HEK293 (cell line): Measurements from ENCODE around the gene ZNF329.
A peak's percentile ranks its signal among the peaks of the same experiment; 100 is the strongest.

Experiments used
- CTCF ChIP-seq: fragments of 450-650 bp; formaldehyde crosslinking; IDR thresholded peaks from 2 replicates; pipeline ENCODE4 v1.5.1; 2016; ENCODE audit warnings: missing biosample characterization, missing genetic modification characterization
- EGR2 ChIP-seq: fragments of 450-650 bp; formaldehyde crosslinking; IDR thresholded peaks from 2 replicates; pipeline ENCODE4 v1.5.1; 2016; ENCODE audit warnings: low read depth, missing biosample characterization, missing genetic modification characterization
- IKZF3 ChIP-seq: fragments of 450-650 bp; IDR thresholded peaks from 2 replicates; pipeline ENCODE4 v1.5.0; 2018; ENCODE audit warnings: missing biosample characterization, mild to moderate bottlenecking, missing genetic modification characterization, moderate library complexity
- KLF1 ChIP-seq: fragments of 450-650 bp; formaldehyde crosslinking; IDR thresholded peaks from 2 replicates; pipeline ENCODE4 v1.5.1; 2016; ENCODE audit warnings: missing biosample characterization, missing genetic modification characterization
- KLF10 ChIP-seq: fragments of 450-650 bp; IDR thresholded peaks from 2 replicates; pipeline ENCODE4 v1.5.1; 2018; ENCODE audit warnings: missing biosample characterization, mild to moderate bottlenecking, missing genetic modification characterization
- KLF8 ChIP-seq: fragments of 450-650 bp; formaldehyde crosslinking; IDR thresholded peaks from 2 replicates; pipeline ENCODE4 v1.5.1; 2016; ENCODE audit warnings: missing biosample characterization, missing genetic modification characterization
- PRDM10 ChIP-seq: fragments of 450-650 bp; formaldehyde crosslinking; IDR thresholded peaks from 2 replicates; pipeline ENCODE4 v1.5.1; 2016; ENCODE audit warnings: missing biosample characterization, missing genetic modification characterization
- YY1 ChIP-seq: fragments of 450-650 bp; formaldehyde crosslinking; IDR thresholded peaks from 2 replicates; pipeline ENCODE4 v1.5.1; 2018; ENCODE audit warnings: missing biosample characterization, missing genetic modification characterization
- YY2 ChIP-seq: fragments of 450-650 bp; formaldehyde crosslinking; IDR thresholded peaks from 2 replicates; pipeline ENCODE4 v1.5.1; 2016; ENCODE audit warnings: missing biosample characterization, missing genetic modification characterization
- ZBTB17 ChIP-seq: fragments of 450-650 bp; formaldehyde crosslinking; IDR thresholded peaks from 2 replicates; pipeline ENCODE4 v1.5.1; 2016; ENCODE audit warnings: missing biosample characterization, missing genetic modification characterization
- ZBTB26 ChIP-seq: fragments of 450-650 bp; formaldehyde crosslinking; optimal IDR thresholded peaks from 2 replicates; pipeline ENCODE3; 2016; ENCODE audit warnings: missing biosample characterization, mild to moderate bottlenecking, missing genetic modification characterization
- ZBTB49 ChIP-seq: fragments of 450-650 bp; formaldehyde crosslinking; IDR thresholded peaks from 2 replicates; pipeline ENCODE4 v1.5.1; 2016; ENCODE audit warnings: missing biosample characterization, missing genetic modification characterization, low read depth
- ZBTB7A ChIP-seq: fragments of 450-650 bp; formaldehyde crosslinking; IDR thresholded peaks from 2 replicates; pipeline ENCODE4 v1.5.1; 2016; ENCODE audit warnings: low read depth, missing biosample characterization, missing genetic modification characterization
- ZFHX2 ChIP-seq: fragments of 450-650 bp; formaldehyde crosslinking; conservative IDR thresholded peaks from 2 replicates; pipeline ENCODE4 v1.5.1; 2016; ENCODE audit warnings: missing biosample characterization, missing genetic modification characterization
- ZNF112 ChIP-seq: fragments of 450-650 bp; formaldehyde crosslinking; IDR thresholded peaks from 2 replicates; pipeline ENCODE4 v1.5.0; 2017; ENCODE audit warnings: missing biosample characterization, missing genetic modification characterization
- ZNF114 ChIP-seq: fragments of 450-650 bp; formaldehyde crosslinking; IDR thresholded peaks from 2 replicates; pipeline ENCODE4 v1.5.0; 2017; ENCODE audit warnings: missing biosample characterization, missing genetic modification characterization
- ZNF146 ChIP-seq: fragments of 450-650 bp; formaldehyde crosslinking; IDR thresholded peaks from 2 replicates; pipeline ENCODE4 v1.5.1; 2016; ENCODE audit warnings: missing biosample characterization, missing genetic modification characterization
- ZNF175 ChIP-seq: fragments of 450-650 bp; formaldehyde crosslinking; IDR thresholded peaks from 2 replicates; pipeline ENCODE4 v1.5.1; 2016; ENCODE audit warnings: missing biosample characterization, missing genetic modification characterization
- ZNF274 ChIP-seq, 2 experiments: fragments of 200-500 bp in 1 of 2; fragments of 450-650 bp in 1 of 2; sonication (Bioruptor generic) in 1 of 2; formaldehyde crosslinking in 1 of 2; IDR thresholded peaks; 2 replicates each; pipeline versions ENCODE4 v1.5.1 to v1.6.1; 2014 to 2016; ENCODE audit warnings: borderline replicate concordance in 1 of 2, inconsistent platforms in 1 of 2, low read length in 1 of 2, missing biosample characterization in 1 of 2, missing genetic modification characterization in 1 of 2
- ZNF324 ChIP-seq: fragments of 450-650 bp; formaldehyde crosslinking; IDR thresholded peaks from 2 replicates; pipeline ENCODE4 v1.5.1; 2016; ENCODE audit warnings: missing biosample characterization, missing genetic modification characterization
- ZNF335 ChIP-seq: fragments of 450-650 bp; formaldehyde crosslinking; conservative IDR thresholded peaks from 2 replicates; pipeline ENCODE4 v1.5.1; 2016; ENCODE audit warnings: missing biosample characterization, missing genetic modification characterization
- ZNF394 ChIP-seq: fragments of 450-650 bp; formaldehyde crosslinking; IDR thresholded peaks from 2 replicates; pipeline ENCODE4 v1.5.1; 2016; ENCODE audit warnings: missing biosample characterization, missing genetic modification characterization, mild to moderate bottlenecking, moderate library complexity, borderline replicate concordance
- ZNF521 ChIP-seq: fragments of 450-650 bp; formaldehyde crosslinking; IDR thresholded peaks from 2 replicates; pipeline ENCODE4 v1.5.1; 2017; ENCODE audit warnings: missing biosample characterization, mild to moderate bottlenecking, missing genetic modification characterization
- ZNF621 ChIP-seq: fragments of 450-650 bp; formaldehyde crosslinking; IDR thresholded peaks from 2 replicates; pipeline ENCODE4 v1.5.1; 2017; ENCODE audit warnings: missing biosample characterization, missing genetic modification characterization
- ZNF623 ChIP-seq: fragments of 450-650 bp; formaldehyde crosslinking; IDR thresholded peaks from 2 replicates; pipeline ENCODE4 v1.5.1; 2016; ENCODE audit warnings: missing biosample characterization, missing genetic modification characterization
- ZNF747 ChIP-seq: fragments of 450-650 bp; formaldehyde crosslinking; IDR thresholded peaks from 2 replicates; pipeline ENCODE4 v1.5.1; 2016; ENCODE audit warnings: missing biosample characterization, missing genetic modification characterization
- ZSCAN18 ChIP-seq: fragments of 450-650 bp; formaldehyde crosslinking; IDR thresholded peaks from 2 replicates; pipeline ENCODE4 v1.5.1; 2016; ENCODE audit warnings: missing biosample characterization, missing genetic modification characterization
- ZSCAN5A ChIP-seq: fragments of 450-650 bp; formaldehyde crosslinking; IDR thresholded peaks from 2 replicates; pipeline ENCODE4 v1.5.1; 2016; ENCODE audit warnings: missing biosample characterization, missing genetic modification characterization

ZNF329 gene

GRCh38 chr19:58150328-58150921, at the start of gene ZNF329 (continued):
- TF ChIP-seq PRDM10 (tag by site-specific recombination) (0 out of 2 replicates have a peak, but pooled peaks have one; percentile 52), ZSCAN5A (tag by site-specific recombination) (no peak), ZNF274 (IDR thresholded peaks at IDR 0.05; ENCODE audit: low read length) (no peak), ZNF274 (tag by site-specific recombination; IDR thresholded peaks at IDR 0.05; ENCODE audit: borderline replicate concordance) (no peak), ZFHX2 (tag by site-specific recombination) (peak; percentile 78), ZNF146 (tag by site-specific recombination) (no peak), ZNF175 (no peak), ZBTB26 (peak; percentile 63), ZNF114 (tag by site-specific recombination) (no peak), ZNF324 (tag by site-specific recombination) (no peak), CTCF (tag by site-specific recombination) (0 out of 2 replicates have a peak, but pooled peaks have one; percentile 30), ZBTB7A (0 out of 2 replicates have a peak, but pooled peaks have one; percentile 50), ZBTB17 (tag by site-specific recombination) (peak; percentile 62), IKZF3 (no peak), KLF10 (no peak), ZNF623 (tag by site-specific recombination) (no peak), ZNF621 (tag by site-specific recombination) (no peak), ZBTB49 (tag by site-specific recombination) (no peak), ZNF747 (tag by site-specific recombination) (no peak), EGR2 (tag by site-specific recombination) (peak; percentile 67), YY2 (tag by site-specific recombination) (peak; percentile 62), KLF8 (tag by site-specific recombination) (peak; percentile 66; the same call in 1 of the 2 replicates), KLF1 (tag by site-specific recombination) (peak; percentile 70), YY1 (tag by site-specific recombination) (peak; percentile 28; the same call in 1 of the 2 replicates), ZSCAN18 (tag by site-specific recombination) (0 out of 2 replicates have a peak, but pooled peaks have one; percentile 34), ZNF335 (tag by site-specific recombination) (peak; percentile 84), ZNF521 (no peak), ZNF394 (tag by site-specific recombination) (no peak), ZNF112 (tag by site-specific recombination) (no peak)
